ENCODE data around the gene VNN1.
"Not testable (repeated sequence)": the region's sequence is repeated elsewhere in the genome, so short reads cannot be mapped to it uniquely, and the experiment has no call there.

Gene VNN1

GRCh38 chr6:132719736-132720448 is 6.0 kb upstream of the VNN1 start:
- no peak for DNase-seq

GRCh38 chr6:132715881-132716637 is 2.2 kb upstream of the VNN1 start:
- DNase-seq = no peak

GRCh38 chr6:132715204-132715603 is 1.3 kb upstream of the VNN1 start:
- DNase-seq = no peak

GRCh38 chr6:132714160-132714559 is 305 bp upstream of the VNN1 start:
- DNase-seq = no peak

- no peak for DNase-seq
Measured at GRCh38 chr6:132712366-132712765, 1.5 kb downstream of the VNN1 start.

- no peak for DNase-seq
Measured at GRCh38 chr6:132708771-132709170, 5.1 kb downstream of the VNN1 start.

- DNase-seq = no peak
Measured at GRCh38 chr6:132708002-132708401, 5.9 kb downstream of the VNN1 start.

GRCh38 chr6:132706756-132707155 is 7.1 kb downstream of the VNN1 start:
- DNase-seq = not testable (repeated sequence)

- no peak for DNase-seq
Measured at GRCh38 chr6:132703936-132704335, 9.9 kb downstream of the VNN1 start.

- no peak for DNase-seq
Measured at GRCh38 chr6:132698608-132699007, 15.2 kb downstream of the VNN1 start.

GRCh38 chr6:132695773-132696172 is 18.1 kb downstream of the VNN1 start:
- no peak for DNase-seq

GRCh38 chr6:132693478-132693877 is 20.4 kb downstream of the VNN1 start:
- DNase-seq = no peak

GRCh38 chr6:132690678-132691077 is 23.2 kb downstream of the VNN1 start:
- no peak for DNase-seq

- DNase-seq = no peak
Measured at GRCh38 chr6:132687306-132687705, 26.5 kb downstream of the VNN1 start.

GRCh38 chr6:132686531-132686930 is 27.3 kb downstream of the VNN1 start:
- no peak for DNase-seq

- no peak for DNase-seq
Measured at GRCh38 chr6:132685009-132685408, 28.8 kb downstream of the VNN1 start.

GRCh38 chr6:132684272-132684671 is 29.6 kb downstream of the VNN1 start:
- DNase-seq = no peak

- no peak for DNase-seq
Measured at GRCh38 chr6:132683543-132683942, 30.3 kb downstream of the VNN1 start.

GRCh38 chr6:132679094-132679493 is 34.8 kb downstream of the VNN1 start:
- DNase-seq = not testable (repeated sequence)

- no peak for DNase-seq
Measured at GRCh38 chr6:132675749-132676148, 38.1 kb downstream of the VNN1 start.

GRCh38 chr6:132675002-132675401 is 38.9 kb downstream of the VNN1 start:
- DNase-seq = no peak

GRCh38 chr6:132673376-132674094 is 40.3 kb downstream of the VNN1 start:
- no peak for DNase-seq

- DNase-seq = no peak
Measured at GRCh38 chr6:132671295-132671694, 42.6 kb downstream of the VNN1 start.
